Limb (tissue), 2 donors: ENCODE results near the gene POLQ.
A peak's percentile ranks its signal among the peaks of the same experiment; 100 is the strongest.
"Not testable (repeated sequence)": the region's sequence is repeated elsewhere in the genome, so short reads cannot be mapped to it uniquely, and the experiment has no call there.

Experiments used
- DNase-seq, 2 donors: peaks; one replicate each; pipeline ENCODE4 v3.0.0-alpha.2; 2016; ENCODE audit errors: extremely low spot score in 2 of 2

POLQ gene

DNA sequence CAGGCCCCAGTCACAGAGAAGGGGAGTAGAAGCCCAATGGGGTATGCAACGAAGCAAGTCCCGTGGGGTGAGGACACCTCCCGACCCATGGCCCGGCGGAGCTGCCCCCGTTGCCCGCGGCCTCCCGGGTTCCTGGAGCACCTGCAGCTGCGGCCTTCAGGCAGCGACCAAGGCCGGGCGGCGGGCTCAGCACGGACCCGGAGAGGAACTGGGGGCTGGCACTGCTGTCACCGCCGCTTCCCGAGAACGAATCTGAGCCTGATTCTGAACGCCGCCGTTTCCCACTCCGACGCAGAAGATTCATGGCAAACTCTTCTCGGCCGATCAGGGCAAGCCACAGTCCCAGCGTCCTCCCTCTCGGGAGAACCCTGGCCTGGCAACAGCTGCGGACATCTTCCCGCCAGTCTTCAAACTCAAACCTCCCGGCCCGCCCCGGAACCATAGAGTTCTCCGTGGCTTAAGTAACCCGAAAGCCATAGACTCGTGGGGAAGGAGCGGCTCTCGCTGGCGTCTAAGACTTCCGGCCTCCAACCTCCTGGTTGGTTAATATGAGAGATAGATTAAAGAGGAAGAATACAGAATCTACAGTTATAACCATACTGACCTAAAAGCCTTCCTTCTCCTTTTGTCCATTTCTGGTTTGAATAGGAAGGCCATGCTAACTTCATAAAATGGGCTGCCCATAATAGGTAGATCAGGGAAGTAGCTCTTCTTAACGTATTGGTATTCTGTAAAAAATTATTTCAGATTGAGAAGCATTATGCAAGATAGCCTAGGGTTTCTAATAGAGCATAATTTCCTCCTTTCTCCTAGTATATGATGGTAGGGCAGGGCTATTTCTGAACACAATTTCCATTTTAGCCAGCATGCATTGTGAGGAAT lies at the start of gene POLQ:
POLQ (minus strand) TSS at position 415 of the 882 bp plus-strand sequence; CDS start at position 304, 111 bp downstream.
- peak; percentile 90 to 96 for DNase-seq

GRCh38 chr3:121594850-121595249 lies 49.1 kb upstream of the POLQ start:
- DNase-seq: no peak

- not testable (repeated sequence) for DNase-seq
Observed at GRCh38 chr3:121593806-121594205, 48.0 kb upstream of the POLQ start.

DNA sequence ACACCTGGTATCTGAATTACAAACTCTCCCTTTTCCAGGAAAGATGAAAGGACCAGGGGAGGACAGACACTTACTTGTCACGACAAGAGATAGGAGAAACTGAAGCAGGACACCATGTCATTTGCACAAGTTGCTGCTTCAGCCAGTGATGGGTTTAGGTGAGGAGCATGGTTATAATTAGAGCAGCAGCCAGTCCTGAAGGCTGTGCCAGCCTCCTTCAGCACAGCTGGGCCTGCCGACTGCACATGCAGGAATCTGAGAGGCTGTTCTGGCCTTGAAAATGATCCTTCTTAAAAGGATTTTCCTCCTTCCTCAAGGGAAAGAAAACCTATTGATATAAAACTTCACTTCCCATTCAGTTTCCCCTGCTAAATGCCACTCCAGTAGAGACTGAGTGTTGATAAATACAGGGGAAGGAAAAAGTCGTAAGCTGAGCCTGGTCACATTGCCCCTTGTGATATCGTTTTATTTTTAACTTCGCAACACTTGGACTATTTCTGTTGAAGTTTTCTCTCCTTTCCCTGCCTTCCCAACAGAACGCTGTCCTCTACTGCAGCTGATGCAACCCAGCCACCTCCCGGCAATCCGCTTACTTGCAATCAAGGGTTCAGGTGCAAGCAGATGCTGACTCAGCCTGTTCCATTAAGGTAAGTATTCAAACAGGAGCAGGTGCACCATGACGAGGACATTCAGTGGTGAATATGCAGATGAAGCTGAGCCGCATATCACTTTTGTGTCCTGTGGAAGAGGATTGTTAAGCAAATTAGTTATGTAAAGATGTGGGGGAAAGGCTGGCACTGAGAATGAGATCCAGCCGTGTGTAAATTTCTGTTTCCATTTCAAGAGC lies 47.3 kb upstream of the POLQ start, which contains the start of gene FBXO40:
FBXO40 (plus strand) TSS at position 524 of the 847 bp plus-strand sequence. CDS start 27,197 bp downstream, outside the sequence.
- DNase-seq: no peak

- DNase-seq: no peak
Observed at GRCh38 chr3:121584418-121584817, 38.6 kb upstream of the POLQ start.

DNA sequence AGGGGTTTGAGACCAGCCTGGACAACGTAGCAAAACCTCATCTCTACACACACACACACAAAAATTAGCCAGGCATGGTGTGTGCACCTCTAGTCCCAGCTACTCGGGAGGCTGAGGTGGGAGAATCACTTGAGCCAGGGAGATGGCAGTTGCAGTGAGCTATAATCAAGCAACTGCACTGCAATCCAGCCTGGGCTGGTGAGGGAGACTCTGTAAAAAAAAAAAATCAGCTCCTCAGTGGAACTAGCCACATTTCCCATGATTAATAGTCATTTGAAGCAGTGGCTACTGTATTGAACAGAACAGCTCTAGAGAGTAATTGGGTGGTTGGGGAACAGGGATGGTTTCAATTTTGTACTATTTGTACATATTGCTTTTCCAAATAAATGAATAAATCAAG lies 35.9 kb upstream of the POLQ start:
- no peak for DNase-seq

DNA sequence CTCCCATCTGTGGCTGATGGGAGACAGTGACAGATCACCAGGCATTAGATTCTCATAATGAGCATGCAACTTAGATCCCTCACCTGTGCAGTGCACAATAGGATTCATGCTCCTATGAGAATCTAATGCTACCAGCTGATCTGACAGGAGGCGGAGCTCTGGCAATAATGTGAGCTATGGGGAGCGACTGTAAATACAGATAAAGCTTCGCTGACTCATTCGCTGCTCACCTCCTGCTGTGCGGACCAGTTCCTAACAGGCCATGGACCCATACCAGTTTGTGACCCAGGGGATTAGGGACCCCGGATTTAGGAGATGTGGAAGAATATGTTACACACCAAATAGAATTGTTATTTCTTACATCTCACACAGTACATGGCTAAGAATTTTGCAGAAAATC lies 28.7 kb upstream of the POLQ start:
- no peak for DNase-seq

GRCh38 chr3:121567649-121568048 lies 21.9 kb upstream of the POLQ start, which contains the start of gene ARGFX:
ARGFX (plus strand) TSS chr3:121567949; CDS start chr3:121570714, 2,765 bp downstream.
- DNase-seq: no peak

- no peak for DNase-seq
Observed at GRCh38 chr3:121566773-121567172, 21.0 kb upstream of the POLQ start.

DNA sequence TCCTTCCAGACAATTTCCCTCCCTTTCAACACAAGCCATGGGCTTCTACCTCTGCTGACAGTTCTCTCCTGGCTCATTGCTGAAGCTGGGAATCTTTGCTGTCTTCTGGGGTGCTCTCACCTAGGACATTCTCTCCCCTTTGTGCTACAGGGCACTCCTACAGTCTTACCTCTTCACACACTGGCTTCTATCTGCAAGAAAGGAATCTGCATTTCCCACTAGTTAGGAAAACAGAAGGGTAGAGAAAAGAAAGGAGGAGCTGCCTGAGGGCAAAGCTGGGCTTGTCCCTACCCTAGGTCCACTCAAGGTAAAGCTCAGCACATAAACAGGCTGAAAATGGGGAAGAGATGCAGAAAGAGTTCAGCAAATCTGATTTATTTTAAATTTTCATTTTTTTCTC lies 16.4 kb upstream of the POLQ start:
- DNase-seq: no peak

DNA sequence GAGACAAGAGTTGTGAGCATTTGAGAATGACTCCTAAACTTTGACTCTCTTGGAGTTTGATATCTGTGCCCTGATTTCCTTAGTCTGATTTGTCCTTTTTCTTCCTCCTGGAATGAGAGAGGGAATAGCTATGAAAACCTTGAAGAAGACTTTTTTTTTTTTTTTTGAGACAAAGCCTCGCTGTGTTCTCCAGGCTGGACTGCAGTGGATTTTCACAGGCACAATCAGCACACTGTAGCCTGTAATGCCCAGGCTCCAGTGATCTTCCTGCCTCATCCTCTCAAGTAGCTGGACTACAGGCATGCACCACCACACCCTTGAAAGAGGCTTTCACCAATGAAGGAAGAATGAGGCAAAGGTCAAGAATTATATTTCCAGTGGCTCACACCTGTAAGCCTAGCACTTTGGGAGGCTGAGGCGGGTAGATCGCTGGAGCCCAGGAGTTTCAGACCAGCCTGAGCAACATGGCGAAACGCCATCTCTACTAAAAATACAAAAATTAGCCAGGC lies 11.7 kb upstream of the POLQ start:
- DNase-seq: no peak

DNA sequence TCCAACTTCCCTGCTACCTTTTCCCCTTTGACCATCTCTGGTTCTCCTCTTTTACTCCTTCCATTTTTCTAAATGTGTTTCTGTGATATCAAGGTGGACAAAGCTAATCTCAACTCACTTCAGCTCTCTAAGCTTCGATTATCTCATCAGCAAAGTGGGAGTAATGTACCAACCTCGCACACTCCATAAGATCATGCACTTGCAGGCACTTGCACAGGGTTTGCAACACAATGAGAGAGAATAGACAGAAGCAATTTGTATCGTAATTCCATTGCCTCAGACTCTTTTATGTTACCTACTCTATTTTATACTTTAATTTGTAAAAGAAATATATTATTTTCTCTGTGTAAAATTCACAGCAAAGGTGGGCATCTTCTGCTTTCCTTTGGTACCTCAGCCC lies 7.0 kb upstream of the POLQ start:
- DNase-seq: no peak

GRCh38 chr3:121552379-121552778 lies 6.6 kb upstream of the POLQ start:
- no peak for DNase-seq

DNA sequence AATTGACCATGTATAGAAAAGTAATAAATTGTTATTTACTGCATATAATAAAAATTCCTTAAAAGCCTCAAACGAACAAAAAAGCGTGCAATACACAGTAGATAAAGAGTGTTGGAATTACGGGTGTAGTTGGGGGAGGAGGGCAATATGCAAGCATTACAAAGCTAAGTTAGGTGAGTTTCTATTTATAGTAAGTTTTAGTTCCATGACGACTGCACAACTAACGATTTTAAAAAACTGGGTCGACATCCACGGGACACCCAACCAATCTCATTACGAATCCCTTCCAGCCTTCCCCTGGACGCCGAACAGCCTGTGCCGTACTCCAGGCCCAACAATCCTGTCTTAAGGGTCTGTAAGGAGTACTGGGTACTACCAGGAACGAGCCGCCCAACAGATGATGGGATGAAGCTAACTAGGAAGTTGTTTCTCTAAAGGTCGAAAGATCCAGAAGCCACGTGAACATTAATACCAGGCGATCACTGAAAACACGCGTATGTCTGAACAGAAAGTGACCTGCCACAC lies 677 bp downstream of the POLQ start:
- no peak for DNase-seq

GRCh38 chr3:121542924-121543323 lies 2.9 kb downstream of the POLQ start:
- no peak for DNase-seq

- DNase-seq: no peak
Observed at GRCh38 chr3:121531269-121531668, 14.5 kb downstream of the POLQ start.

DNA sequence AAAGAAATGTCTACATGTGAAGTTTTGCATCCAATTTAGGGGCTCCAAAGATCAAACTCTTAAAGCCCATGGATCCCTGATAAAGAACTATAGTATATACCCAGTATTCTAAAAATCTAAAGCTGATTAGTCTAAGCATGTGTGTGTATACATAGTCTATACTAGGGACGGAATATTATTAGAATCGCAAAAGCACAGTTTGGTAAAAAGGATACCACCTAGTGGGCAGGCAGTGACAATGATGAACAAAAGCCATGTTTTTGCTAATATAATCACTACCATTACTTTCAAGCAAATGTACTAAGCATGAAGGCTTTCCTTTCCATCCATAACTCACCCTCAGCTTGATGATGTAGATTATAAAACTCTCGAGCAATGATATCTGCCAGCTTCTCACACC lies 16.5 kb downstream of the POLQ start:
- no peak for DNase-seq

DNA sequence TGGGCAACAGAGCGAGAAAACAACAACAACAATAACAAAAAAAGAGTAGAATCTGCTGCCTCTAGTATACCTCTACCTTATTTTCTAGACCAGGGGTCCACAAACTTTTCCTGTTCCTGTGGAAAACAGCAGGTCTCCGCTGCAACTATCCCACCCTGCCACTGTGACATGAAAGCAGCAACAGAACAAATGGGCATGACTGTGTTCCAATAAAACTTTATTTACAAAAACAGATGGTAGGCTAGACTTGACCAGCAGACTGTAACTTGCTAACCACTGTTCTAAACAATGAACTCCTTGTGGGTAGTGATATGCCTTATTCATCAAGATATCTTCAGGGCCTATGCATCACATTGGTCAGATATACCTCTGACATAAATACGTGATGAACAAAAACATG lies 25.3 kb downstream of the POLQ start:
- no peak for DNase-seq

DNA sequence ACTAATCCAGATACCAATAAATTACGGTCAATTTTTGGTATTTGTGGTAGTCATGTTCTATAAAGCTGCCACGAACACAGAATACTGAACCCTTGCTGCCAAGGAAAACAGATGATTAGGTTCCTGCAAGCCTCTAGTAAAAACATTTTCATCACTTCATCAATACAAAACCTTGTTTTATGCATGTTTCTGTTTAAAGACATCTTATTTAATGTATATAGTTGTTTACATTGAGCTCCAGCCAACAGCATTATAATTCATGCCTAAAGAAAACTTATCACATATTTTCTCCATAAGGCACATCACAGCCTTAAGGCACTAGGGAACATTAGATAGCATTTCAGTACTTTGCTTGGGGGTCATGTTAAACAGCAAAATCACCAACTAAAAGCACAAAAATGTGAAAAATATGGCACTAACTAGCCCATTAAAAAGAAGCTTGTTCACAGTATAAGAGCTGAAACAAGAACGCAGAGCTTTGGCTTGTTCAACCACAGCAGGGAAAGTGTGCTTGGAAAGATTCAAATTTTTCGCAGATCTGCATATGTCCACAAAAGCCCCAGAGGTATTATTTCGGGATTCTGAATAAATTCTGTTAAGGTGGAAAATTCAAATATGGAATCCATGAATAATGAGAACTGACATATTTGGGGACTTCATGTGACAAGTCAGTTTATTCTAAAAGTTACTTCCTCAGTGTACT lies 27.7 kb downstream of the POLQ start:
- DNase-seq: no peak

DNA sequence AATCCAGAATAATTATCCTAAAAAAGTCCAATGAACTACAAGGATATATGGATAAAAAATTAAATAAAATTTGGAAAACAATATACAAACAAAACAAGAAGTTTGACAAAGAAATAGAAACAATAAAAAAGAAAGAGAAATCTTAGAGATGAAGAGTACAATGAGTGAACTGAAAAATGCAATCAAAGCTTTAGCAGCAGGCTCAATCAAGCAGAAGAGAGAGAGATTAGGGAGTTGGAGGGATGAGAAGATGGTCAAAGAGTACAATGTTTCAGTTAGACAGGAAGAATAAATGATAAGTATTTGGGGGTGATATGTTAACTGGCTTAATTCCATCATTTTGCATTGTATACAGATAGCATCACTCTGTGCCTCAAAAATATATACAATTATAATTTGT lies 29.9 kb downstream of the POLQ start:
- DNase-seq: no peak

DNA sequence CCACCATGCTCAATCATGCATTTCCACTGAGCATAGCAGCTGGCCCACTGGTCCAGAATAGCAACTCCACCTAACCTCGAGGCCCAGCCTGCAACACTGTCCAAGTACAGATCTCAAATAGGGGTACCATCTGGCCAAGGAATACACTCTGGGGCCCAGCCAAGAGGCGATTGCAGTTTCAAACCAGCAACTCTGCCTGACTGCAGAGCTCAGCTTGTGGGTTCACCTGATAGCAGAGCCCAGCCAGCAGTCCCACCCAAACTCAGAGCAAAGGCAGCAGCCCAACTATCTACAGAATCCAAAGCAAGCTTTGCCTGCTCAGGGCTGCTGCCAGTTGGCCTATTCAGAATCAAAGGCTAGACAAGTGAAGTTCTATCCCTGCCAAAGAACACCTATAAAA lies 30.5 kb downstream of the POLQ start:
- no peak for DNase-seq
